HG03520 (cell line): Measurements from ENCODE around the gene GOLIM4.
"Not testable (repeated sequence)": the region's sequence is repeated elsewhere in the genome, so short reads cannot be mapped to it uniquely, and the experiment has no call there.

Source experiments
- ATAC-seq: cut with Tn5 transposase; IDR thresholded peaks from one replicate; pipeline ENCODE4 v1.9.1; 2021; ENCODE audit warnings: mild to moderate bottlenecking, moderate library complexity; ENCODE audit not compliant: unreplicated experiment

GOLIM4 gene

DNA sequence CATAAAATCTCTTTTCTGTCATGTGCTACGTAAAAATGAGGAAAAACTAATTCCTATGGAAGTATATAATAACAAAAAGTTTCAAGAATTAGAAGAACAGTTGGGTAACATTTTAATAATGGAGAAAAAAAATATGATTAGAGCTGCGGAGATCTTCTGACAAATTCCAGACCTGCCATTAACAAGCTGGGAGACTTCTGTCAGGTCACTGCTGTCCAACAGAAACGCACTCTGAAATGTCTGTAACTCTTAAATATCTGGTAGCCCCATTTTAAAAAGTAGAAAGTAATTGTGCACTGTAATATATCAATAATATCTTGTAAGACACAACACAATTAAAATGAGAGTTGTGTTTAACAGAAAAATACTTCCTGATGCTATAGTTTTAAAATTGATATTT lies 15.7 kb downstream of the GOLIM4 start:
- ATAC-seq: no peak

DNA sequence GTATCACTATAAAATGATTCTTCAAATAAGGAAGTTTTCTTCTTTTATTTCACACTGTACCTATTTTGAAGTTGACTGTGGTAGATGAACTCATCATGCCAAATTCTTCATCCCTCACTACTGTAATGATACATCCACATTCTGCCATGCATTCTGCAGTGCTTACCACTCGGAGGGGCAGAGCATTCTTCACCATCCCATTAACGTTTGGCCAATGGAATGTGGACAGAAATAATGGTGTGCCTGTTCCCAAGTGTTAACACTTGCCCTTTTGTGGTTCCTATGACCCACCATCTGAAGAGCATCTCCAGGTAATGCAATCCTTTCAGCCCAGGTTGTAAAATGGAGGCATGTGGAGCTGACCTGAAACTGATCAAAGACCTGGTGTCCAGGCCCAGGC lies 18.6 kb downstream of the GOLIM4 start:
- ATAC-seq: no peak

DNA sequence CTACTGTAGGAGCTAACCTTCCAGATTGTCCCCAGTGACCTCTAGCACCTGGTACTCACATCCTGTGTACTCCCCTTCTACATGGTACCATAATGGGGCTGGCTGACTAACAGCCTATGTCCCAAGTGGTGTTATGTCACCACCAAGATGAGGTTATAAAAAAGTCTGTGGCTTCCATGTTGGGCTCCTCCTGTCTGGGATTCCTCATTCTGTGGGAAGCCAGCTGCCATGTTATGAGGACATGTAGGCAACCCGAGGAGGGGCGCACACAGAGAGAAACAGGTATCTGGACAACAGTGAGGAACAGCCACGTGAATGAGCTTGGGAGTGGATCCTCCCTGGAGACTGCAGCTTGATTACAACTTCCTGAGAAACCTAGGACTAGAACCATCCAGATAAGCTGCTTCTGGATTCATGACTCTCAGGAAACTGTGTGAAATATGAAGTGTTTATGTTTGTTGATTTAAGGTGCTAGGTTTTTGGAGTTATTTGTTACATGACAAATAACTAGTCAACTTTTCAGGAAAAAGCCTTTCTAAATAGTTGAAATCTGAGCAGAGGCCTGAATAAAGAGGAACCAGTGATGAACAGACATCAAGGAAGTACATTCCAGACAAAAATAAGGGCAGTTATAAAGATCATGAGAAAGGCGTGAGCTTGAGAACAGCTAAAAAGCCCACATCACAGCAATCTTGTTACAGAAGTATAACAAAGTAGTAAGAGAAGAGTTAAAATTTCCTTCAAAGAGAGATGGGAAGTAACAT lies 21.7 kb downstream of the GOLIM4 start:
- no peak for ATAC-seq

DNA sequence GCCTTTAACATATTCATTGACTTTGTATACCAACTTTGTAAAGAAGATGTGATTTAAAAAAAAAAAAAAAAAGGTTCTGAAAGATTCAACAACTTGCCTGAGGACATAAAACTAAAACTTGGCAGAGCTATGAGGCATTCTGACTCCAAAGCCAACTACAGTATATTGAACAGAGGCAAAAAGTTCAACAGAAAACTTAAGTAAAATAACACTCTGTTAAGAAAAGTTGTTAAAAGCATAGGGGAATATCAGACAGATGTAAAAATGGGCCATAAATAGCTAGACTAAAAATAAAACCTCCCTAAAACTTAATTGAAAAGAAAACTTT lies 23.4 kb downstream of the GOLIM4 start:
- ATAC-seq: no peak

DNA sequence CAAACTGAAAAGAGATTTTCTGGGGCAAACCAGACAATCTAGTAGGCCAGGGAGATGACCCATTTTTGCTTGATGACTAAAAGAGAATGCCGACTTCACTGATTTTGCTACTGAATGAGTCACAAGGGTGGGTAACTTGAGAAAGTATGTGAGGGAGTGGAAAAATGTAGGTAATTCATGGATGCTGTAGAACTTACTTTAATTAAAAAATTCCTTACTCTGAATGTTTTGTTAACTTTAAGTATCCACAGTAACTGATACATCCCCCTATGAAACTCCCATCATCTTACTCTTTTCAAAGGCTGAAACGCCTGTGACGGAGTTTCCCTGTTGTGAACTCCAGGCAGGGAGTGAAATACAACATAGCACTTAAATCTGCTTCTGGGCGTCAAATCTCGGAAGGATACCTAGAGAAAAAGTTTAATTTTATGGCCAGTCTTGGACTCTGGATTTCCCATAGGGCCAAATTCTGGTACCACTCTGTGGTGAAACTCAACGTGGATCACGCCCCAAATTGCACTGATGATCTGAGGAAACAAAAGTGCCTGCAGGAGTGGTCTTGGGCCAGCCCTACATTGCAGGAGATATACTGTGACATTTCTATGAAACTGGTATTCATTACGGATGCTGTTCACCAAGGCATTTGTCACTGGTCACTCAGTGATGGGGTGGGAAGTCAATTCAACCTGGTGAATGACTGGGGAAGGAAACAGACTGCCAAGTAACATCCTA lies 24.0 kb downstream of the GOLIM4 start:
- no peak for ATAC-seq

DNA sequence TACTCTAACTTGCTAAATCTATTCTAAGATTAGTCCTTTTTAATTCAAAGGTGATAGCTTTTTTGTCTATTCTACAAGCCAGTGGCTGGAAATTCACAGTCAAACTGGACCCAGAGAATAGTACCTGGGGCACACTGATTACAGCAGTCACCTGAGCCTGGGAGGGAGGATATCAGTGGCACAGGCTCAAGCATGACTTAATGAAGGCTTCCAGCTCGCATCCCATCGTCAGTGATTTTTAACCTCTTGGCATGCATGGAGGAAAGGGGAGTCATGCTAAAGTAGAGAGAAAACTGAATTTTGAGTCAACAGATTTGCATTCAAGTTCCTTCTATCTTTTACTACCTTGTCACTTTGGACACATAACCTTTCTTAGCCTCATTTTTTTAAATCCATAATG lies 24.8 kb downstream of the GOLIM4 start:
- ATAC-seq: no peak

DNA sequence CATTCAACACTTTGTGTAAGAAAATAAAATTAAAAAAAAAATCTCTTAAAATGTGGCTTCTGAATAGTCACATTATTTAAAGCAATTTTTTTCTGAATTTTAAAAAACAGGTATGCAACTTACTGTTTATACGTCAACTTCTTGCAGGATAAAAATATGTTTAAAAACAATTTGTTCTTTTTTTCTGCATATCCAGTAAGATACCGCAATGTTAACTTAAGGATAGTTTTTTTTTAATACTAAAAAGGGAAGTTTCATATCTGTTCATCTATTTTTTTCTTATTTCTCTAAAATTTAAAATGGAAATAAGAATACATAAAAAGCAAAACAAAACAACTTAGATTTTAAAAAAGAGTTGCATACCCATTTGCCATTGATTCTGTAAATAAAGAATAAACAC lies 27.4 kb downstream of the GOLIM4 start:
- ATAC-seq: no peak

DNA sequence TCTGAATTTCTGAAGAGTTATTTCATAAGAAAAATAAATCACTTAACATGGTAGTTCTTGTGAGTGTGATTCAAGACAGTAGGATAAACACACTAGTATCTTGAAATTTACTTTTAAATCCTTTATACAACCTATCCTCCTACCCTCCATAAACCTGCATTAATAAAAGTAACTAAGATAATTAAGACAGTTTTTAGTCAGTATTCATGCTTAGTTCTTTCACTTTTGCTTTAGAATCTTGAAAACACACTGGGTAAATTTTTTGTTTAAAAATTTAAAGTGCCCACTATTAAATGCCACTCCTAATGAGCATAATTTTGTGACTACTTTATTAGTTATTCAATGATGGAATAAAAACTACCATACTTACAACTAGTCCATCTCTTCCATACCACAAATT lies 28.8 kb downstream of the GOLIM4 start:
- no peak for ATAC-seq

DNA sequence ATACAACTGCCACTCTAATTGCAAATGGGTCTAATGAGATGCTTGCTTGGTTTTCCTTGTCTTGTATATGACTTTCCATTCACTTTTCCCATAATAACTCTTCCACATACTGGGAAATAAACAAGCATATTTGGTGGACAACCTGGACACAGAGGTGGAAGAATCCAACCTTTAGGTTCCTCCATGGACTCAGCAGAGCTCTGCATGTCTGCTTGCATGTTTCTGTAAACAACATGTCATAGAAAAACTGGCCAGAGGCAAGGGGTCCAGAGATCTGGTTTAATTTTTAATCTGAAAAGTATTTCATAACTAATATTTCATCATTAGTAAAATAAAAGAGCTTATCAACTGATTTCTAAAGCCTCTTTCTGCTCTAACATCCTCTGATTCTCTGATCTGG lies 30.2 kb downstream of the GOLIM4 start:
- no peak for ATAC-seq

DNA sequence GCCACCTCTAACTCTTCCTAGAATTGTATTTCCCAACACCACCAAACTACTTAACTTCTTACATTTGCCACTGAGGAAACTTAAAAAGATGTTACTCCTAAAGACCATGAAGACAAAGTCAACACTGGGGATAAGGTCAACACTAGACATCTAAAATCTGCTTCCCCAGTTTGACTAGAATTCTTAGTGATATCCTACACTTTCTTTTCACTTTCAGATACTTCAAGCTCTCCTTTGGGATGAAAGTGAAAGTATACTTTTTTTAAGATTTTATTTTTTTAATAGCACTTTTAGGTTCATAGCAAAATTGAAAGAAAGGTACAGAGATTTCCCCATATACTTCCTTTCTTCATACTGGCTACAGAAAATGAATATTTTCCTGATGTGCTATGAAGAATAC lies 32.6 kb downstream of the GOLIM4 start:
- ATAC-seq: no peak

DNA sequence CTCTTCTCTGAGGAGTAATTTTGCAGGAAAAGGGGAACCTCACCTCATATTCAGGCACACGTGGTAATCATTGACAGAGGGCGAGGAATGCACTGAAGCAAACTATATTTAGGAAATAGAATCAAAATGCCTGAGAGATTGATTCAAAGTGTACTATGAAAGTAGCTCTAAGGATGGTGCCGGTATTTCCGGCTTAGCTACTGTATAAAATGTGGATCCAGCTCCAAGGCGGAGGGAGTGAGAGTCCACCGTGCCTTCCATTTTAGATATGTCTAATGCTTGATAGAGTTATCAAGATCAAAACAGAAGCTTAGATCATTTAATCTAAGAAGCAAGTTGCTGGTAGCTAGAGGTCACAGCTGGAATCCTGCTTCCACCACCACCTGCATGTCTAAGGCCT lies 33.0 kb downstream of the GOLIM4 start:
- ATAC-seq: no peak

DNA sequence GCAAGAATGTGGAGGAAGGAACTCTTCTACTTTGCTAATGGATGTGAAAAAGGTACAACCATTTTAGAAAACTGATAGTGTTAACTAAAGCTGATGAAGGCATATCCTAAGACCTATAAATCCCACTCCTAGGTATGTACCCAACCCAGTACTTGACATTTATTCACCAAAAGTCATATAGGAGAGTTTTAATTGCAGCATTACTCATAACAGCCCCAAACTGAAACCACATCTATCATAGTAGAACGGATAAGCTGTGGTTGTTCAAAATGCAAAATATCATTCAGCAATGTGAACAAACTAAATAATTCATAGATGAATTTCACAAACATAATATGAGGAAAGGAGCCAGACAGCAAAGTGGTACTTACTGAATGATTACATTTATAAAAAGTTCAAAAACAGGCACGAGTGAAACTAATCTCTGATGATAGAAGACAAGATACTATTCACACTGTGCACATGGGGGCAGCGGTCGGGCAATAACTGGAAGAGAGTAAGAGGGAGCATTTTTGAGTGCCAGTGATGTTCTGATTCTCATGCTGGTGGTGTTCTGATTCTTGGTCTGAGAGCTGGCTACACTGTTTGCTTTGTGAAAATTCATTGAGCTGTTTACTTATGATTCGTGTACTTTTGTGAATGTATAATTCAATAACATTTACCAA lies 34.3 kb downstream of the GOLIM4 start:
- ATAC-seq: peak; percentile 97

DNA sequence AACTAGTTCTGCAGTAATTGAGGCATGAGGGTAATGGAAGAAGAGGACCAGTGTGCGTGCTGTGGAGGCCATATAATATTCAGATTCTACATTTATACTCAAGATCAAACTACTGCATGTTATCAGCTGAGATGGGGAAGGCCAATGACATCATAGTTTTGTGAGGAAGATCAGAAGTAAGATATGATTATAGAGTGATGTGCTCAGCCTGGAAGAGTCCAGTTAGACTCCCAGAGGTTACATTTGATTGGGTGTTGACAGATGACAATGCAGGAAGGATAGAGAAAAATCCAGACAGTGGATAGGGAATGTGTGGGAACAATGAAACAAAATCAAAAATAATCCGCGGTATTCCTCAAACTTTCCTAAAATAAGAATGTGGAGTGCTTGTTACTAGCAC lies 35.4 kb downstream of the GOLIM4 start:
- ATAC-seq: no peak

DNA sequence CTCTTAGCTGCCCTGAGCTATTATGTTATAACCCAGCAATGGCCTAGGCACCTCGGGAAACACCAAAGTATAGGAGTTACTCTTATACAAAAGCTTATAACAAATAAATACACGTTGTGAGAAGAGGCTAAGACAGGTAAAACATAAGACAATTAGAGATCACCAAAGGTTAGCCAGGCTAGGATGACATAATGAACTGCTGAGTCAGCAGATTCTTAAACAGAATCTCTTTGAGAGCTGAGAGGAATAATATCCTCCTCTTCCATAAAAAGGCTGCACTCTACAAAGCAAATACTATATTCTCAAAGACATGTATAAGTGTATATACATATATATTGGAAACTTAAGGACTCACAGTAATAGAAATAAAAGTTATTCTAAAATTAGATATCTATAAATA lies 37.2 kb downstream of the GOLIM4 start:
- no peak for ATAC-seq

DNA sequence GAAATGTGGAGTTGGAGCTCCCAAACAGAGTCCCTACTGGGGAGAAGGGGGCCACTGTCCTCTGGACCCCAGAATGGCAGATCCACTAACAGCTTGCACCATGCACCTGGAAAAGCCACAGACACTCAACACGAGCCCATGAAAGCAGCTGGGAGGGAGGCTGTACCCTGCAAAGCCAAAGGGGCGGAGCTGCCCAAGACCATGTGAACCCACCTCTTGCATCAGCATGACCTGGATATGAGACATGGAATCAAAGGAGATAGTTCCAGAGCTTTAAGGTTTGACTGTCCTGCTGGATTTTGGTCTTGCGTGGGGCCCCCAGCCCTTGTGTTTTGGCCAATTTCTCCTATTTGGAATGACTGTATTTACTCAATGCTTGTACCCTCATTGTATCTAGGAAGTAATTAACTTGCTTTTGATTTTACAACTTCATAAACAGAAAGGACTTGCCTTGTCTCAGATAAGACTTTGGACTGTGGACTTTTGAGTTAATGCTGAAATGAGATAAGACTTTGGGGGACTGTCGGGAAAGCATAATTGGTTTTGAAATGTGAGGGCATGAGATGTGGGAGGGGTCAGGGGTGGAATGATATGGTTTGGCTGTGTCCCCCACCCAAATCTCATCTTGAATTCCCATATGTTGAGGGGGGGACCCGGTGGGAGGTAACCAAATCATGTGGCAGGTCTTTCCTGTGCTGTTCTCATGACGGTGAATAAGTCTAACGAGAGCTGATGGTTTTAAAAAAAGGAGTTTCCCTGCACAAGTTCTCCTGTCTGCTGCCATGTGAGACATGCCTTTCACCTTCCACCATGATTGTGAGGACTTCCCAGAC lies 39.1 kb downstream of the GOLIM4 start:
- ATAC-seq: not testable (repeated sequence)

DNA sequence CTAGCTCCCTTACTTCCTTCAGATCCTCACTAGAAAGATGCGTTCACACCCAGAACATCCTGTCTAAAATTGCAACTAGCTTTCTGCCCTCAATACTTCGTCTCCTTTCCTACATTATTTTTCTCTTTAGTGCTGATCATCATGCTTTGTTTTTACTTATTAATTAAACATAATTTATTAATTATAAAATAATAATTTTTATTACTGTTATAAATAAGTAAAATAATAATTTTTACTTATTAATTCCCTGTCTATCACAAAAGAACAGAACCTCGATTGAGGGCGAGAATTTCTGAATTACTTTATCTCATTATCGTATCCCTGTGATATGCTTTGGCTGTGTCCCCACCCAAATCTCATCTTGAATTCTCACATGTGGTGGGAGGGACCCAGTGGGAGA lies 41.3 kb downstream of the GOLIM4 start:
- ATAC-seq: no peak

DNA sequence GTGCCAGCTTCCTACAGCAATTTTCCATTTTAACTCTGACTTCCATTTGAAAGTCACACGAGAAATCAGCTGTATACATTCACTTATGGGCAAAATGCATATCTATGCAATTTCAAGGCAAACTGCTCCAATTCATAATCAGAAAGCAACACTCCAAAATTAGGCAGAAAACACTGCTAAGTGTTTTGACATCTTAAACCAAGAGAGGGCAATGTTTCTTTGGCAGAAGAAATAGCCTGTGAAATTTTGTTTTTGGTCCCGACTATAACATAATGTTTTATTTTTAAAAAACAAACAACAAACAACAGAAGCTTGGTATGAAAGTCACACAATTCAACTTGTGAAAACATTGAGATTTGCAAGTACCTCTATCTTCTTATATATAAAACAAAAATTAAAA lies 42.6 kb downstream of the GOLIM4 start:
- ATAC-seq: no peak

DNA sequence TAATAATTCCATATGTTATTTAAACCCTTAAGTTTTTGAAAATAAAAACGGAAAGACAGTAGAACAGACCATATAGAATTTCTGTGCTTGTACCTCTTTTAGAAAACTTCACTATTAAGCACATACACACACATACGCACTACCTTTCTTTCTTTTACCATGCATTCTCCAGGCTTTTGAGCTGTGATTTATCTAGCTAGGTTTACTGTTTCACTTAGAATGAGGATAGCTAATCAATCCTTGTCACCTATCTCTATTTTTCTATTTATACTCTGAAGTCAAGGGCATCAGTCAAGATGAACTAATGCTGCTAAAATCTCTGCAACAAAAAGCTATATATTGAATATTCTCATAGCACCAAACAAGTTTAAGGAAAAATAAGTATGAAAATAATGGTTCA lies 43.2 kb downstream of the GOLIM4 start:
- no peak for ATAC-seq

DNA sequence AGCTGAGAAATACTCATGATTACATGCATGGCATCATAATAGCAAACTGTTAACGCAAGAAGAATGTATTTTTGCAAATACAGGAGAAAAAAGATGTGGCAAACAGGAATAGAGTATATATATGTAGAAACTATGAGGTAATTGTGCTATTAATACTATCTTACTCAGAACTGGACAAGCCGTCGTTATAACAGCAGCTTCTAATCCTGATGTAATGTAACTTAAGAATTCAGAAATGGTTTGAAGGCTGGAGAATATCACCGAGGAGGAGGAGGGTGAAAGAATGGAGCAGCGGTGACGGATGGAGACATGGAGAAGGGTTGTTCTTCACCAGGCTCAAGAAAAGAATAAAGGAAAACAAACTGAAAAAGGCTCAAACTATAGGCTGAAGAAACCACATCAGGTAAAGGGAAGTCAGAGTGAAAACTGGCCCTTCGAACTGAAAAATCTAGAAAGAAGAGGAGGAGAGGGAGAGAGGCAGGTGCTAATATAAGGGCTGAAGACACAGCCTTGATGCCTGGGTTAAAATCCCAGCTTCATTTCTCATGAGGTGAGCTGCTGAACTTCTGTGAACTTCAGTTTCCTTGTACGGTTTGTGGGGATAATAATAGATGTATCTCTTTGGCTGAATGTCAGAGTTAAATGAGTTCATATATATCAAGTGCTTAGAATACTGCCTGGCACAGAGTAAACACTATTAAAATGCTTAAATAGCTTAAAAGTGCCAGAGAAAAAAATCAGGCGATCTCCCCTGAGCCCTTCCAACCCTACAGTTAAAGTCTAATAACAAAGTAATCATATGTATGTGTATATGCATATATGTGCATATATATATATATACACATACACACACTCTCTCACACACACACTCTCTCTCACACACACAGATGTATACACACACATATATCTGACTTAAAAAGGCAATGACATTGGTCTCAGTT lies 43.9 kb downstream of the GOLIM4 start:
- peak; percentile 73 for ATAC-seq

DNA sequence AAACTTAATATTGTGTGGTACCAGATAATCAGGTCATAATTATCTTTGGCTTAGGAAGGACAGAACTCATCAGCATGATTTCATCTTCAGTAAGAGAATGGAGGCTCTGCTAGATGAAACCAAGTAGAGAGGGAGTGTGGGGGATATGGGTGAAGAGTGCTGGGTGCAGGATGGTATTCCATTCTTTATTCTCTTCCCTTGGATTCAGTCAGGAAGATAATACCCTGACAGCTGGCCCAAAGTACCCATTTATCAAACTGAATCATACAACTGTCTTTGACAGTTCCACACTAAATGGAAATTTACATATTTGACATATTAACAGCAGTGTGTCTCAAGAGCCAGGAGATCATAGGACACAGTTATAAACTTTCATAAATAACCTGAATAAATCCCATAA lies 44.7 kb downstream of the GOLIM4 start:
- no peak for ATAC-seq
